HG03139 (cell line): Measurements from ENCODE around the gene RLIM.
"Not testable (repeated sequence)": the region's sequence is repeated elsewhere in the genome, so short reads cannot be mapped to it uniquely, and the experiment has no call there.

Source experiments
- ATAC-seq: cut with Tn5 transposase; IDR thresholded peaks from one replicate; pipeline ENCODE4 v1.9.1; 2021; ENCODE audit not compliant: unreplicated experiment

The RLIM gene, protein sequence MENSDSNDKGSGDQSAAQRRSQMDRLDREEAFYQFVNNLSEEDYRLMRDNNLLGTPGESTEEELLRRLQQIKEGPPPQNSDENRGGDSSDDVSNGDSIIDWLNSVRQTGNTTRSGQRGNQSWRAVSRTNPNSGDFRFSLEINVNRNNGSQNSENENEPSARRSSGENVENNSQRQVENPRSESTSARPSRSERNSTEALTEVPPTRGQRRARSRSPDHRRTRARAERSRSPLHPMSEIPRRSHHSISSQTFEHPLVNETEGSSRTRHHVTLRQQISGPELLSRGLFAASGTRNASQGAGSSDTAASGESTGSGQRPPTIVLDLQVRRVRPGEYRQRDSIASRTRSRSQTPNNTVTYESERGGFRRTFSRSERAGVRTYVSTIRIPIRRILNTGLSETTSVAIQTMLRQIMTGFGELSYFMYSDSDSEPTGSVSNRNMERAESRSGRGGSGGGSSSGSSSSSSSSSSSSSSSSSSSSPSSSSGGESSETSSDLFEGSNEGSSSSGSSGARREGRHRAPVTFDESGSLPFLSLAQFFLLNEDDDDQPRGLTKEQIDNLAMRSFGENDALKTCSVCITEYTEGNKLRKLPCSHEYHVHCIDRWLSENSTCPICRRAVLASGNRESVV

GRCh38 chrX:74614093-74614909 lies at the start of gene RLIM:
RLIM (minus strand) TSS chrX:74614624; CDS start chrX:74595977, 18,647 bp downstream.
- ATAC-seq, result peak; percentile 96

DNA sequence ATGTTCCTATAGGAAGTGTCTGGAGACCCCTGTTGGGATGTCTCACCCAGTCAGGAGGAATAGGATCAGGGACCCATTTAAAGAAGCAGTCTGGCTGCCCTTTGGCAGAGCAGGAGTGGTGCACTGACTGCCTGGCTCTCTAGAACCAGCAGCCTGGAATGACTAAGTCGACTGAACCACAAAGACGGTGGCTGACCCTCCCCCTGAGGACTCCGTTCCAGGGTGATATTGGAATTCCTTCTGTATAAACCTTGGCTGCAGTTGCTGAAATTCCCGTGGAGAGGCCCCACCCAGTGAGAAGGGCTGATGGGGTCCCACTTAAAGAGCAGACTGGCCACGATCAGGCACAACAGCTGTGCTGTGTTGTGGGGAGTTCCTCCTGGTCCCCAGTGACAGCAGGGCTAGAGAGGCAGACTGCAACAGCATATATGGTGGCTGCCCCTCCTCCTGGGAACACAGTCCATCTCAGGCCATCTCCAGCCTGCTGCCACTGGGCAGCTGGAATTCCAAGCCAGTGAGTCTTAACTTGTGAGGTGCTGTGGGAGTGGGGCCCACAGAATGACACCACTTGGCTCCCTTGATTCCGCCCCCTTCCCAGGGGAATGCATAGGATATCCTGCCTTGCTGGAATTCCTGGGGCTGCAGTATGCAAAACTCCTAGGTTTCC lies 41.8 kb upstream of the RLIM start:
- ATAC-seq, result no peak

GRCh38 chrX:74654953-74655352 lies 40.5 kb upstream of the RLIM start:
- not testable (repeated sequence) for ATAC-seq

DNA sequence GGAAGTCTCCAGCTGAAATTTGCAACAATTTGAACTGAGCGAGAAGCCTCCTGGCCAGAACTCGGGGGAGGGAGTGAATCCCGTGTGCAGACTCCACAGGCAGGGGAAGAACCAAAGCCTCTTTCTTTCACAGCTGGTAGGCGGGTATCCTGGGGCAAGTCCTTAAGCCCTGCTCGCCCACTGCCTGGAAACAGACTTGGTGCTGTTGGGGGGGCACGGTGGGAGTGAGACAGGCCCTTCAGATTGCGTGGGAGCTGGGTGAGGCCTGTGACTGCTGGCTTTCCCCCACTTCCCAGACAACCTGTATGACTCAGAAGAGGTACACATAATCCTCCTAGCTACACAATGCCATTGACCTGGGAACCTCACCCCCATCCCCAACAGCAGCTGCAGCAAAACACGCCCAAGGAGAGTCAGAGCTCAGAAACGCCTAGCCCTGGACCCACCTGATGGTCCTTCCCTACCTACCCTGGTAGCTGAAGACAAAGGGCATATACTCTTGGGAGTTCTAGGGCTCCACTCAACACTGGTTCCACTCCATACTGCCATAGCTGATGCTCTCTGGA lies 22.4 kb upstream of the RLIM start:
- ATAC-seq, result no peak

DNA sequence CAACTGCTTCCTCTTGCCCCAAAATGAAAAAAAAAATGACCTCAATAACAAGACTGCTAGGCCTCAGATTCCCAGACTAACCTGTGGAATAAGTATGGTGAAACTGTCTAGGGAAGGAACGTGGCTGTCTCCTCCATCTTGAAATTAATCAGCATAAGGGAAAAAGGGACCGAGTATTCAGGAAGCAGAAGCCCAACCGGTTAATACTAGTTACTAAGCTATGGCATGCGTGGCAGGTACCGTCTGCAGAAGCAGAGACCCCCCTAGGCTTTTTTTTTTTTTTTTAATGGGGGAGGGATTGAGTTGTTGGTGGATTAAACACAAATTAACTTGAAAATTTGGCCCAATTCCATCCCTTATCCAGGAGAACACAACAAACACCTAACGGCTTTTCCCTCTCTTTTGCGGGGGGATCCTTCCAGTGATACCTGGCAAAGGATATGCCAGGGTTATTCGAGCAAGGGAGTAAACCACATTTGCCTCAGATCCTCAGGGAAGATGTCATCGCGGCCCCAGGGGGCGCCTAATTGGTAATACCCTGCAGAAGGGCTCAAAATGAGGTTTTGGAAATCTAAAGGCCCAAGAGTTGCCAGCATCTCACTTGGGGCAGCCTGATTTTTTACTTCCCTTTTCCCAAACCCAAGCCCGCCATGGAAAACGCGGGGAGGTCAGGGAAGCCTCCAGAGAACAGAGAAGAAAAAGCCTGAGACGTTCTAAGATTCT lies 893 bp downstream of the RLIM start:
- ATAC-seq, result no peak

GRCh38 chrX:74606799-74607198 lies 7.6 kb downstream of the RLIM start:
- ATAC-seq, result no peak

DNA sequence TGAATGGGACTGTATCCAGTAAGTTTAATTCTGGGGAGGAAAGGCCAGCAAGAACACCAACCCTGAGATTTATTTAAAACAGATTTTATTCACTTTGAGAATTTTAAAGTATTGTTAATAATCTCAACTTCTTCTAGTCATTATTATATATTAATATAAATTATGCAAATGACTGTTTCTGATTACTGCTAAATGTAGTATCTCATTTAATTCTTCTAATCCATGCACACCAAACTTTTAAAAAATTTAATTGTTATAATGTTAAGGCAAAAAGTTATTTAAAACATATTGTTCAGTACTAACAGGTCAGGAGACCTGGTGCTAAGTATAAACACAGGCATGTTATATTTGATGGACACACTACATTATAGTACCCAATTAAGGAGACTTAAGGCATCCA lies 8.1 kb downstream of the RLIM start:
- ATAC-seq, result no peak

- no peak for ATAC-seq
These were observed 11.4 kb downstream of the RLIM start for GRCh38 chrX:74603040-74603439.

DNA sequence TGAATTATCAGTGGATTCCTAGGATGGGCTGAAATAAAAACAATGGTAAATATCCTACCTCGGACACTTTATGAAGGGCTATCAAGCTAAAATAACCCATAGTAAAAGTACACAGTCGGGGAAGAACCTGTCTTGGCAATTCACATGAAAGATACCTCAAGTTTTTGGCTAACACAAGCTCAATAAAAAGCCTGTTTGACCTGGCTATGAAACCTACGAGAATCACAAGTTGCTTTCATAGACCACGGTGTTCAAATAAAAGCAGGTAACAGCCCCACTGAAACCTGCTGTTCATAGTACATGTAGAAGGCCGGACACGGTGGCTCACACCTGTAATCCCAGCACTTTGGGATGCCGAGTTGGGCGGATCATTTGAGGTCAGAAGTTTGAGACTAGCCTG lies 12.3 kb downstream of the RLIM start:
- ATAC-seq, result no peak

DNA sequence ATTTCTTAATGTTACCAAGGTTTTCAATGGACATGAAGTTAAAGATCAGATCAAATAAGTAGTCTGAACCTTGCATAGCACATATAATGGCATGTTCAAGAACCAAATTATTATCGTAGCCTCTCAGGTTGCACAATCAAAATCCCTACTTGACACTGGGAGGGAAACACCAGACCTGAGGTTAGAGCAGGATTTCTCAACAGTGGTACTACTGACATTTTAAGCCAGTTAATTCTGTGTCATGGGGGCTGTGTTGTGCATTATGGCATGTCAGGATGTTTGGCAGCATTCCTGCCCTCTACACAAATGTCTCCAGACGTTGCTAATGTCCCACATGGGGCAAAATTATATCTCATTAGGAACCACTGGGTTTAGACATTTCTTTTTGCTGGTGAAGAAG lies 20.8 kb downstream of the RLIM start:
- no peak for ATAC-seq

GRCh38 chrX:74585766-74586165 lies 28.7 kb downstream of the RLIM start:
- no peak for ATAC-seq

- no peak for ATAC-seq
These were observed 34.7 kb downstream of the RLIM start for GRCh38 chrX:74579597-74580198.

- ATAC-seq, result no peak
These were observed 36.3 kb downstream of the RLIM start for GRCh38 chrX:74578137-74578536.

DNA sequence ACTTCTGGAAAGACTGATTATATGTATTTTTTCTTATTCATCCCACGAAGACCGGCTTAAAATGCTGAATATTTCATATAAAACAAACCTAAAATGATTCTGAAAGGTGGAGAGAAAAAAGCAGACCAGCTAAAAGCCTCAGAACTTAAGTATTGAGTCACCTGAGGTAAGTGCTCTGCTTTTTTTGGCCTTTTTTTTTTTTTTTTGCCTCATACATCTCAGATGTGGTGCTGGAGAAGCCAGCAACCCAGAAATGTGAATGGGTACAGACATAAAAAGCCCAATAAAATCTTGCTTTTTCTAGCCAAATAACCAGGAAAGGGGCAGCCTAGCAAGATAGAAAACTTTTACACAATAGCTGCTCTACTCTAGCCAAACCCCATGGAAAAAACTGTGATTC lies 57.0 kb downstream of the RLIM start:
- no peak for ATAC-seq

DNA sequence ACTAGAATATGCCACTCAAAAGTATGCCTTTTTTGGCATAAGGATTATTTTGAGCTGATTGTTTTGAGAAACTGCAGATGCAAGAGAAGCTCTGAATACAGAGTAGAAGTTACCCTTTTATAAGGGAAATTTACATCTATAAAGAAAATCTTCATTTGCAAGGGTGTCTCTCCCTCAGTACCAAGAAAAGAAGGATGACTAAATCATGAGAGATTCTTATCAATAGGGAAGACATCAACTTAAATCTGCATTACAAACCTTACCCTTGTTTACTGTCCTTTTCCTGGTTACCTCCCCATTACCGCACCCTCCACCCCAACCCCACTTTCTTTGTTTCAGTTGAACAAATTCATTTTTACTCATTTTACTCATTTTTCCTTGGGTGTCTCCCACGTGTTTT lies 62.5 kb downstream of the RLIM start:
- ATAC-seq, result no peak

DNA sequence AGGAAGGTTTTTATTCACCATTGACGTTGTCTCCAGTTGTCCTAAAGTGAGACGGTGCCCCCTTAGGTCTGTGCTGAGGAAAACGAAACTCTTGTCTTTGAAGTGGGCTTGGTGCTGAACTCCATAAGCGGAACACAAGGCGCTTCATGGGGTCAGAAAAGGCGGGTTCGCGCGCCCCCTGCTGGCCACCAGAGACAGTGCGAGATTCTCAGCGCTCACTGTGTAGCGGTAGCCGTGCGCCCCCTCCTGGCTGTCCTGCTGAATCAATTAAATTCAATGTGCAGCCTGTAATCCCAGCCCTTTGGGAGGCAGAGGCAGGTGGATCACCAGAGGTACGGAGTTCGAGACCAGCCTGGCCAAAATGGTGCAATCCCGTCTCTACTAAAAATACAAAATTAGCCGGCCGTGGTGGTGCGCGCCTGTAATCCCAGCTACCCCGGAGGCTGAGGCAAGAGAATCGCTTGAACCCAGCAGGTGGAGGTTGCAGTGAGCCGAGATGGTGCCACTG lies 64.1 kb downstream of the RLIM start:
- peak; percentile 77 for ATAC-seq

GRCh38 chrX:74546984-74547383 lies 67.4 kb downstream of the RLIM start:
- no peak for ATAC-seq

DNA sequence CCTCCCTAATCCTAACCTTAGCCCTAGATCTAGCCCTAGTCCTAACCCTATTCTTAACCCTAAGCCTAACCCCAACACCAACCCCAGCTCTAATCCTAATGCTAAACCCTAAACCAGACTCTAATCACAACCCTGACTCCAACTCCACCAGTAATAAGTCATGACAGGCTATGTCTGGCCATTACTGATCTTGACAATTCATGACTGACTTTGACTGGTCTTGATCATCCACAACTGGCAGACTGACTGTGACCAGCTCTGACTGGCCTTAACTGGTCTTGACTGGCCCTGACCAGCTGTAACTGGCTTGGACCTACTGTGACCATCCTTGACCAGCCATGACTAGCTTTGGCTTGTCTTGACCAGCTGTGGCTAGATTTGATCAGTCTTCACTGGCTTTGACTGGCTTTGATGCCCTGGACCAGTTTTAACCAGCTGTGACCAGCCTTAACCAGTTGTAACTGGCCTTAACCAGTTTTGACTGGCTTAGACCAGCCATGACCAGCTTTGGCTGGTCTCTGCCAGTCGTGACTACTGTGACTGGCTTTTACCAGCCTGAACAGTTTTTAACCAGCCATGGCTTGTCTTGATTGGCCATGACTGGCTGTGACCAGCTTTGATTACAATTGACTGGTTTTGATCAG lies 68.4 kb downstream of the RLIM start:
- ATAC-seq, result no peak

DNA sequence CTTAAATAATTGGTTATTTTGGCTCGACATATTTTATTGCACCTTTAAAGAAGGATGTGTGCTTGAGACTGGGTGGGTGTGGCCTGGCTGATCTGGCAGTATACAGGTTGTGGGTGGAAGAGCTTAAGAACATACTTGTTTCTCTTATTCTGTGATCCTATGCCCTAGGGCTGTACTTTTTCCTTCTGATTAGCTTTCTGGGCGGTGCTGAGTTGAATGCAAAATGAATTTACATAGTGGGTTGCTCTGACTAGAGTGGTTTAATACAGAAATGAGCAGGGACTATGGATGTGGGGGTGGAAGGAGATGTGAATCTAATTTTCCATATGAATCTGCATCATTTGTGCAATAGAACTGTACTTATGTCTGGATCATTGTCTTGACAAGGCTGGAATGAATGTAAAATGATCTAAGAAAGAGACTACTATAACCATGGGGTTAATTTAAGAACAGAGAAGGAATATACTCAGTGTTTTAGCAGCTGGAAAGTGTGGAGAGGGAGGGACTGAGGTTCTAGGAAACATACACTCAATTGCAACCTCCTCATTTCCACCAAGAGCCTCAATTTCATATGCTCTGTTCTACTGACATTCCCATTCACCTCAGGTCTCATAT lies 73.7 kb downstream of the RLIM start:
- ATAC-seq, result no peak
